IMR-90 (cell line): ENCODE data around the gene CCDC148. TPM values are rescaled to one million over a fixed set of nuclear protein-coding genes. Genes with fewer than 3 reads are reported as not detected.
A peak's percentile ranks its signal among the peaks of the same experiment; 100 is the strongest.

Experiments used
- ATAC-seq: fragments of 200-7000 bp; cut with Tn5 transposase; 2 replicates; pipeline ENCODE4 v1.9.1; 2020; ENCODE audit warnings: low read depth, mild to moderate bottlenecking, moderate library complexity
- BruUV-seq: library from RNA; stranded (reverse); fragments of 400-500 nt; replicated peaks from 2 replicates; lab custom pipeline; 2021; lab: Mats Ljungman, UMichigan
- CTCF ChIA-PET: fragments of 300-600 bp; formaldehyde crosslinking; extraction: SDS; loops from one replicate; lab custom pipeline; 2021; ENCODE audit warnings: antibody characterized with exemption; lab: Yijun Ruan, JAX
- POLR2A ChIA-PET: fragments of 300-600 bp; sonication (Branson Sonifier 250); formaldehyde crosslinking; loops from one replicate; lab custom pipeline; 2022; ENCODE audit warnings: antibody characterized with exemption; ENCODE audit not compliant: unreplicated experiment; lab: Charles Lee
- DNase-seq: peaks from one replicate; pipeline ENCODE4 v3.0.0; 2013
- H2AFZ ChIP-seq: replicated peaks from 2 replicates; pipeline ENCODE3; 2013; ENCODE audit warnings: low read length, mild to moderate bottlenecking; ENCODE audit not compliant: poor library complexity
- H2AK5ac ChIP-seq: 2 replicates; pipeline ENCODE4 v1.6.1; 2013; ENCODE audit warnings: low read depth, low read length, inconsistent platforms
- H2AK9ac ChIP-seq: replicated peaks from 2 replicates; pipeline ENCODE3; 2013; ENCODE audit warnings: mild to moderate bottlenecking, low read depth, low read length, moderate library complexity; ENCODE audit not compliant: poor library complexity
- H2BK120ac ChIP-seq: 2 replicates; pipeline ENCODE4 v1.6.1; 2013; ENCODE audit warnings: low read depth, low read length, inconsistent platforms
- H2BK15ac ChIP-seq: 3 replicates; pipeline ENCODE4 v1.6.1; 2013; ENCODE audit warnings: low read depth, low read length, inconsistent platforms
- H2BK20ac ChIP-seq: 2 replicates; pipeline ENCODE4 v1.6.1; 2013; ENCODE audit warnings: low read depth, mild to moderate bottlenecking, inconsistent platforms, low read length, moderate library complexity
- H2BK5ac ChIP-seq: 2 replicates; pipeline ENCODE4 v1.6.1; 2013; ENCODE audit warnings: mild to moderate bottlenecking, low read depth, low read length, inconsistent platforms; ENCODE audit not compliant: poor library complexity, severe bottlenecking
- H3K14ac ChIP-seq: replicated peaks from 2 replicates; pipeline ENCODE4 v1.6.1; 2013; ENCODE audit warnings: low read depth, low read length, inconsistent platforms
- H3K18ac ChIP-seq: 2 replicates; pipeline ENCODE4 v1.6.1; 2013; ENCODE audit warnings: low read depth, low read length, control low read depth
- H3K23ac ChIP-seq: 2 replicates; pipeline ENCODE4 v1.6.1; 2013; ENCODE audit warnings: low read depth, low read length, inconsistent platforms
- H3K27ac ChIP-seq: 2 replicates; pipeline ENCODE4 v1.5.1; 2013; ENCODE audit warnings: mild to moderate bottlenecking, control low read depth, low read length; ENCODE audit not compliant: insufficient read depth
- H3K27me3 ChIP-seq: 2 replicates; pipeline ENCODE4 v1.6.1; 2013; ENCODE audit warnings: low read length; ENCODE audit not compliant: control insufficient read depth, insufficient read depth
- H3K36me3 ChIP-seq: 2 replicates; pipeline ENCODE4 v1.6.1; 2013; ENCODE audit warnings: low read length, mixed read lengths; ENCODE audit not compliant: control insufficient read depth, insufficient read depth
- H3K4ac ChIP-seq: 2 replicates; pipeline ENCODE4 v1.6.1; 2013; ENCODE audit warnings: low read depth, low read length, inconsistent platforms
- H3K4me1 ChIP-seq: 2 replicates; pipeline ENCODE4 v1.6.1; 2013; ENCODE audit warnings: low read length, mixed read lengths; ENCODE audit not compliant: control insufficient read depth, insufficient read depth
- H3K4me2 ChIP-seq: 2 replicates; pipeline ENCODE4 v1.6.1; 2013; ENCODE audit warnings: low read depth, mild to moderate bottlenecking, control low read depth, low read length, moderate library complexity
- H3K4me3 ChIP-seq: 2 replicates; pipeline ENCODE4 v1.5.1; 2013; ENCODE audit warnings: low read depth, mild to moderate bottlenecking, control low read depth, low read length, moderate library complexity; ENCODE audit not compliant: insufficient read depth
- H3K56ac ChIP-seq: 2 replicates; pipeline ENCODE4 v1.6.1; 2013; ENCODE audit warnings: low read length, inconsistent platforms; ENCODE audit not compliant: insufficient read depth; ENCODE audit errors: extremely low read depth
- H3K79me1 ChIP-seq, 2 experiments: 2 replicates each; pipeline ENCODE4 v1.6.1; 2013; ENCODE audit warnings: low read length in 2 of 2, inconsistent platforms in 1 of 2, low read depth in 1 of 2
- H3K9ac ChIP-seq: 2 replicates; pipeline ENCODE4 v1.6.1; 2013; ENCODE audit warnings: low read depth, low read length, control low read depth
- H3K9me1 ChIP-seq: 2 replicates; pipeline ENCODE4 v1.6.1; 2013; ENCODE audit warnings: low read length, inconsistent platforms; ENCODE audit not compliant: insufficient read depth
- H3K9me3 ChIP-seq: 2 replicates; pipeline ENCODE4 v1.6.1; 2013; ENCODE audit warnings: low read length; ENCODE audit not compliant: control insufficient read depth, insufficient read depth
- H4K20me1 ChIP-seq: 2 replicates; pipeline ENCODE4 v1.6.1; 2013; ENCODE audit warnings: low read length, inconsistent platforms; ENCODE audit not compliant: insufficient read depth
- H4K5ac ChIP-seq: 2 replicates; pipeline ENCODE4 v1.6.1; 2013; ENCODE audit warnings: mild to moderate bottlenecking, low read depth, low read length, control low read depth
- H4K8ac ChIP-seq, 2 experiments: 2 replicates each; pipeline ENCODE4 v1.6.1; 2013; ENCODE audit warnings: low read depth in 2 of 2, low read length in 2 of 2, control low read depth in 1 of 2, inconsistent platforms in 1 of 2
- H4K91ac ChIP-seq: 2 replicates; pipeline ENCODE4 v1.6.1; 2013; ENCODE audit warnings: low read depth, low read length, inconsistent platforms; ENCODE audit not compliant: insufficient read depth
- CHD1 ChIP-seq: IDR thresholded peaks from 2 replicates; pipeline ENCODE4 v1.6.1; 2012; ENCODE audit warnings: low read depth, low read length, improper control_type of control experiment
- FOS ChIP-seq: fragments of 150-350 bp; IDR thresholded peaks from 2 replicates; pipeline ENCODE4 v1.6.1; 2016; ENCODE audit warnings: low read depth, low read length
- MAFK ChIP-seq: IDR thresholded peaks from 2 replicates; pipeline ENCODE4 v1.6.1; 2012; ENCODE audit warnings: low read depth, low read length, improper control_type of control experiment
- MAZ ChIP-seq: IDR thresholded peaks from 2 replicates; pipeline ENCODE4 v1.6.1; 2012; ENCODE audit warnings: low read depth, mild to moderate bottlenecking, low read length, improper control_type of control experiment, moderate library complexity, borderline replicate concordance
- MXI1 ChIP-seq: IDR thresholded peaks from 2 replicates; pipeline ENCODE4 v1.6.1; 2012; ENCODE audit warnings: low read depth, mild to moderate bottlenecking, low read length, moderate library complexity, borderline replicate concordance
- SMC3 ChIP-seq: fragments of 150-350 bp; IDR thresholded peaks from 2 replicates; pipeline ENCODE4 v1.6.1; 2016; ENCODE audit warnings: low read depth, mild to moderate bottlenecking, antibody characterized with exemption, low read length, moderate library complexity
- USF2 ChIP-seq: fragments of 150-350 bp; IDR thresholded peaks from 2 replicates; pipeline ENCODE4 v1.6.1; 2017; ENCODE audit warnings: mild to moderate bottlenecking, antibody characterized with exemption, low read length, low read depth
- WGBS, 2 experiments: methylation state at CpG; one replicate each; pipeline versions ENCODE4 v1.1.5 to v1.1.7; 2013; ENCODE audit warnings: missing lambda C conversion rate in 2 of 2; ENCODE audit not compliant: insufficient read length in 1 of 2; ENCODE audit errors: extremely low coverage in 2 of 2; 5-methylcytosine and 5-hydroxymethylcytosine counted together
- dilution Hi-C: fragments of 300-500 bp; cut with HindIII; formaldehyde crosslinking; loops from one replicate; pipeline ENCODE4 v1.14.3; 2018; ENCODE audit warnings: low sequenced_read_pairs; ENCODE audit not compliant: unreplicated experiment
- in situ Hi-C: fragments of 300-500 bp; cut with MboI; formaldehyde crosslinking; loops from 3 replicates; pipeline ENCODE4 v1.14.3; 2019; ENCODE audit warnings: low sequenced_read_pairs, inconsistent platforms, mixed read lengths
- intact Hi-C: fragments of 100-400 bp; cut with micrococcal nuclease; formaldehyde crosslinking; loops from 2 replicates; pipeline ENCODE4 v1.10.0; 2022
- polyA plus RNA-seq, 3 experiments: library from polyadenylated mRNA; depleted of rRNA; stranded (reverse); fragments of >200 nt; gene quantifications; 2 replicates each; pipeline ENCODE4 v1.2.3, GENCODE V29; 2012; ENCODE audit warnings: low replicate concordance in 1 of 3
- total RNA-seq: library from RNA; depleted of rRNA; stranded (reverse); fragments of >200 nt; gene quantifications from 2 replicates; pipeline ENCODE4 v1.2.3, GENCODE V29; 2012

CCDC148 gene
- total and polyA plus RNA-seq, 2 of the 4 experiments (the other 2 are of a cell fraction): 0.18 to 0.31 TPM

- no TSS peak for BruUV-seq
- CTCF ChIA-PET: no interaction called here
- Histone ChIP-seq H4K8ac (0 out of 4 replicates have a peak overlapping the region, but pooled peaks of 1 of the 2 experiments have one; percentile 27), H2BK120ac (no peak overlapping the region), H4K91ac (no peak overlapping the region), H2AK5ac (no peak overlapping the region), H4K20me1 (peaks cover 10% of the 10 kb centered on the region; the same call in 1 of the 2 replicates), H3K9ac (no peak overlapping the region), H4K5ac (no peak overlapping the region), H3K56ac (no peak overlapping the region), H3K4ac (no peak overlapping the region; the same call in 1 of the 2 replicates), H3K4me3 (no peak overlapping the region), H3K79me1 (peaks cover 23 to 42% of the 10 kb centered on the region in 2 experiments), H3K18ac (no peak overlapping the region), H3K4me1 (peaks cover 5% of the 10 kb centered on the region; the same call in 1 of the 2 replicates), H2BK15ac (no peak overlapping the region), H2AK9ac (no peak overlapping the region), H3K27ac (no peak overlapping the region), H3K9me1 (peaks cover 8% of the 10 kb centered on the region; the same call in 1 of the 2 replicates), H3K23ac (no peak overlapping the region), H2BK5ac (no peak overlapping the region), H3K36me3 (no peaks in the 10 kb centered on the region), H3K27me3 (no peaks in the 10 kb centered on the region), H2BK20ac (no peak overlapping the region; the same call in 1 of the 2 replicates), H3K4me2 (no peak overlapping the region), H3K14ac (no peak overlapping the region), H2AFZ (no peak overlapping the region), H3K9me3 (no peaks in the 10 kb centered on the region)
- dilution Hi-C loops: no loop called here
- TF ChIP-seq FOS (no peak), CHD1 (no peak), MAFK (no peak), SMC3 (no peak), MAZ (no peak), USF2 (no peak), MXI1 (no peak)
- intact Hi-C loops: loop anchor here (5.0 kb wide), 1 partner anchor 102 kb away; no protein-coding TSS in a partner anchor
- POLR2A ChIA-PET: interaction anchor here (0.5 kb wide), 1 partner anchor 193 kb away, joined by 3 read pairs; no protein-coding TSS in a partner anchor
- in situ Hi-C loops: no loop called here
- 100% methylated on average over 1 of the region's 8 CpGs; no CpG with 5 or more reads in 1 of the 2 experiments for WGBS, 2 experiments
- no peak for DNase-seq
- no peak for ATAC-seq
Observed at GRCh38 chr2:158484892-158485556, 28.5 kb upstream of the CCDC148 start.
